PFSK-1 (cell line): Measurements from ENCODE around the gene DNM3.

Source experiments
- FOXP2 ChIP-seq: optimal IDR thresholded peaks from 2 replicates; pipeline ENCODE3; 2011; ENCODE audit warnings: borderline replicate concordance, control low read depth, inconsistent platforms; ENCODE audit not compliant: insufficient read depth; ENCODE audit errors: extremely low read length, extremely low read depth
- POLR2AphosphoS5 ChIP-seq: IDR thresholded peaks from 2 replicates; pipeline ENCODE4 v1.6.1; 2012; ENCODE audit warnings: low read depth, mild to moderate bottlenecking, control low read depth, low read length, moderate library complexity
- SIN3A ChIP-seq: IDR thresholded peaks from 2 replicates; pipeline ENCODE4 v1.6.1; 2012; ENCODE audit warnings: mild to moderate bottlenecking, low read length, moderate library complexity, borderline replicate concordance; ENCODE audit not compliant: insufficient read depth
- TAF1 ChIP-seq: IDR thresholded peaks from 2 replicates; pipeline ENCODE4 v1.6.1; 2012; ENCODE audit warnings: low read length, control low read depth, borderline replicate concordance; ENCODE audit not compliant: insufficient read depth

GRCh38 chr1:172138634-172139033, 297.3 kb downstream of the DNM3 start:
- TF ChIP-seq SIN3A (no peak), FOXP2 (no peak), POLR2AphosphoS5 (no peak), TAF1 (no peak)
